Liver (tissue), 9 donors: ENCODE data around the gene ADAP1. TPM values are rescaled to one million over a fixed set of nuclear protein-coding genes. Genes with fewer than 3 reads are reported as not detected.

Experiments used
- DNase-seq: peaks from one replicate; pipeline ENCODE4 v3.0.0-alpha.2; 2017; ENCODE audit warnings: low spot score
- H3K27ac ChIP-seq, 2 donors: one replicate each; pipeline ENCODE4 v1.7.0; 2013; ENCODE audit warnings: inconsistent platforms in 2 of 2, low read length in 2 of 2, control low read depth in 1 of 2, low read depth in 1 of 2, mild to moderate bottlenecking in 1 of 2
- H3K27me3 ChIP-seq, 4 donors: one replicate each; pipeline versions ENCODE4 v1.6.1 to v1.7.0; 2013; ENCODE audit warnings: low read length in 3 of 4, inconsistent platforms in 1 of 4, mild to moderate bottlenecking in 1 of 4, moderate library complexity in 1 of 4; ENCODE audit not compliant: control insufficient read depth in 4 of 4, insufficient read depth in 4 of 4
- H3K36me3 ChIP-seq, 4 donors: one replicate each; pipeline versions ENCODE4 v1.6.1 to v1.7.0; 2013; ENCODE audit warnings: low read length in 3 of 4, mild to moderate bottlenecking in 3 of 4, low read depth in 1 of 4, moderate library complexity in 1 of 4; ENCODE audit not compliant: control insufficient read depth in 4 of 4, insufficient read depth in 3 of 4
- H3K4me1 ChIP-seq, 4 donors: one replicate each; pipeline versions ENCODE4 v1.6.1 to v1.7.0; 2013; ENCODE audit warnings: low read length in 3 of 4, mild to moderate bottlenecking in 3 of 4, moderate library complexity in 1 of 4; ENCODE audit not compliant: control insufficient read depth in 4 of 4, insufficient read depth in 4 of 4
- H3K4me3 ChIP-seq, 3 donors: one replicate each; pipeline versions ENCODE4 v1.6.1 to v1.7.0; 2013; ENCODE audit warnings: low read length in 3 of 3, control low read depth in 1 of 3, low read depth in 1 of 3, mild to moderate bottlenecking in 1 of 3
- H3K9ac ChIP-seq, 2 donors: one replicate each; pipeline ENCODE4 v1.7.0; 2013; ENCODE audit warnings: low read length in 2 of 2, mild to moderate bottlenecking in 2 of 2, moderate library complexity in 2 of 2, control low read depth in 1 of 2, low read depth in 1 of 2
- H3K9me3 ChIP-seq, 4 donors: one replicate each; pipeline versions ENCODE4 v1.6.1 to v1.7.0; 2013; ENCODE audit warnings: low read length in 3 of 4; ENCODE audit not compliant: control insufficient read depth in 4 of 4
- EGR1 ChIP-seq, 2 donors: IDR thresholded peaks; 2 replicates each; pipeline ENCODE4 v1.6.1; 2016 to 2018; ENCODE audit warnings: antibody characterized with exemption in 2 of 2, low read depth in 2 of 2
- FOXA1 ChIP-seq: IDR thresholded peaks from 2 replicates; pipeline ENCODE4 v1.6.1; 2016; ENCODE audit warnings: antibody characterized with exemption
- FOXA2 ChIP-seq: IDR thresholded peaks from 2 replicates; pipeline ENCODE4 v1.6.1; 2016; ENCODE audit warnings: antibody characterized with exemption
- GABPA ChIP-seq, 2 donors: IDR thresholded peaks in 1 of 2; conservative IDR thresholded peaks in 1 of 2; 2 replicates each; pipeline ENCODE4 v1.6.1; 2016; ENCODE audit warnings: antibody characterized with exemption in 2 of 2, mild to moderate bottlenecking in 1 of 2, moderate library complexity in 1 of 2
- HNF4A ChIP-seq, 2 donors: conservative IDR thresholded peaks; 2 replicates each; pipeline ENCODE4 v1.6.1; 2016; ENCODE audit warnings: antibody characterized with exemption in 2 of 2, mild to moderate bottlenecking in 2 of 2
- JUND ChIP-seq, 2 donors: IDR thresholded peaks; 2 replicates each; pipeline ENCODE4 v1.6.1; 2016; ENCODE audit warnings: antibody characterized with exemption in 2 of 2
- NR2F2 ChIP-seq: IDR thresholded peaks from 2 replicates; pipeline ENCODE4 v1.6.1; 2016; ENCODE audit warnings: antibody characterized with exemption
- RAD21 ChIP-seq, 2 donors: IDR thresholded peaks; 2 replicates each; pipeline ENCODE4 v1.6.1; 2016; ENCODE audit warnings: antibody characterized with exemption in 2 of 2, mild to moderate bottlenecking in 2 of 2
- RXRA ChIP-seq, 2 donors: IDR thresholded peaks; 2 replicates each; pipeline ENCODE4 v1.6.1; 2017 to 2018; ENCODE audit warnings: antibody characterized with exemption in 2 of 2, mild to moderate bottlenecking in 1 of 2
- SP1 ChIP-seq: IDR thresholded peaks from 2 replicates; pipeline ENCODE4 v1.6.1; 2018; ENCODE audit warnings: antibody characterized with exemption, mild to moderate bottlenecking
- TAF1 ChIP-seq: conservative IDR thresholded peaks from 2 replicates; pipeline ENCODE4 v1.6.1; 2016; ENCODE audit warnings: antibody characterized with exemption, mild to moderate bottlenecking
- YY1 ChIP-seq: IDR thresholded peaks from 2 replicates; pipeline ENCODE4 v1.6.1; 2016; ENCODE audit warnings: antibody characterized with exemption, mild to moderate bottlenecking
- WGBS: extraction: QIAGEN DNeasy Blood & Tissue Kit; methylation state at CpG from one replicate; pipeline ENCODE4 v1.1.7; 2013; 5-methylcytosine and 5-hydroxymethylcytosine counted together
- polyA plus RNA-seq, 2 donors: library from polyadenylated mRNA; stranded (reverse) in 1 of 2; unstranded in 1 of 2; fragments of 200-250 nt in 1 of 2; fragments of >200 nt in 1 of 2; fragmentation: Nextera tagmentation in 1 of 2; extraction: Ambion mirVana in 1 of 2; gene quantifications; one replicate each; pipeline versions ENCODE4 v1.2.1 to v1.2.3, GENCODE V29; 2013 to 2015
- total RNA-seq, 2 donors: library from RNA; depleted of rRNA; stranded (reverse); fragments of >200 nt; gene quantifications; one replicate each; pipeline ENCODE4 v1.2.3, GENCODE V29; 2014
- TF ChIP-seq, protein P1 (sequence below): IDR thresholded peaks from 2 replicates; pipeline ENCODE4 v1.6.1; 2016; ENCODE audit warnings: antibody characterized with exemption
- TF ChIP-seq, protein P2 (sequence below): IDR thresholded peaks from 2 replicates; pipeline ENCODE4 v1.6.1; 2016; ENCODE audit warnings: antibody characterized with exemption, mild to moderate bottlenecking
- TF ChIP-seq, protein P3 (sequence below): fragments of 150-350 bp; IDR thresholded peaks from 2 replicates; pipeline ENCODE4 v1.5.1; 2017; ENCODE audit warnings: improper control_type of control experiment, low read depth, low read length; ENCODE audit not compliant: missing input control
- TF ChIP-seq, protein P4 (sequence below): IDR thresholded peaks from 2 replicates; pipeline ENCODE4 v1.6.1; 2016; ENCODE audit warnings: antibody characterized with exemption
- TF ChIP-seq, protein P5 (sequence below): IDR thresholded peaks from 2 replicates; pipeline ENCODE4 v1.6.1; 2016; ENCODE audit warnings: antibody characterized with exemption
- donor health status: healthy.
- donor health status: healthy.
- donor health status: healthy.
- donor health status: healthy.
- donor health status: healthy.

ADAP1 gene
- total and polyA plus RNA-seq, 4 donors, result 0.46 to 3.7 (median 2.7) TPM

DNA sequence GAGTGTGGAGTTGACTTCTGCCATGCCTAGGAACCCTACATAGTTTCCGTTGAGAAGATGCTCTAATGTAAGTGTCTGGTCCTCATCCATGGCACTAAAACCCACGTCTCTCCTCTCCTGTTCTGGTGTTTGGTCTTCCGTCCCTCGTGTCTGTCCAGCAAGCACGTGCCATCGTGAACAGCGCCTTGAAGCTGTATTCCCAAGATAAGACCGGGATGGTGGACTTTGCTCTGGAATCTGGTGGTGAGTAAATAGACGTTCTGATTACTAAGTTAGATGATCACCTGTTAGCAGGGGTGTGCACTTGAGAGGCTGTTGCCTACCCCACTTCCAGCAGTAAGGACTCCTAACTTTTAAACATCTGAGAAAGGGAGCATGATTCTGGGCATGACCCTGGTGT, 93.3 kb downstream of the ADAP1 start:
- Histone ChIP-seq H3K36me3 (peaks cover 4 to 44% (median 28%) of the 10 kb centered on the region in 4 donors), H3K4me3 (no peak overlapping the region), H3K4me1 (peaks cover 7 to 27% (median 19%) of the 10 kb centered on the region in 4 donors), H3K27ac (peak overlapping the region in 1 of 2 donors; percentile 10), H3K9me3 (no peaks in the 10 kb centered on the region), H3K27me3 (no peaks in the 10 kb centered on the region), H3K9ac (no peak overlapping the region)
- 48% methylated on average over 9 of the region's 9 CpGs for WGBS
- TF ChIP-seq RXRA (IDR thresholded peaks at IDR 0.05) (peak in 1 of 2 donors; percentile 12), FOXA1 (no peak), FOXA2 (peak; percentile 37), HNF4A (conservative IDR thresholded peaks at IDR 0.05) (peak; percentile 51 to 73), SP1 (no peak), YY1 (no peak), TAF1 (no peak), JUND (IDR thresholded peaks at IDR 0.05) (no peak), GABPA (IDR thresholded peaks at IDR 0.05 in 1 of 2, conservative IDR thresholded peaks at IDR 0.05 in 1 of 2) (no peak), EGR1 (IDR thresholded peaks at IDR 0.05; ENCODE audit: low read depth in 2 of 2) (no peak), RAD21 (IDR thresholded peaks at IDR 0.05) (no peak), NR2F2 (no peak)
- TF ChIP-seq, protein P1, sequence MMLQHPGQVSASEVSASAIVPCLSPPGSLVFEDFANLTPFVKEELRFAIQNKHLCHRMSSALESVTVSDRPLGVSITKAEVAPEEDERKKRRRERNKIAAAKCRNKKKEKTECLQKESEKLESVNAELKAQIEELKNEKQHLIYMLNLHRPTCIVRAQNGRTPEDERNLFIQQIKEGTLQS, result no peak
- TF ChIP-seq, protein P2, sequence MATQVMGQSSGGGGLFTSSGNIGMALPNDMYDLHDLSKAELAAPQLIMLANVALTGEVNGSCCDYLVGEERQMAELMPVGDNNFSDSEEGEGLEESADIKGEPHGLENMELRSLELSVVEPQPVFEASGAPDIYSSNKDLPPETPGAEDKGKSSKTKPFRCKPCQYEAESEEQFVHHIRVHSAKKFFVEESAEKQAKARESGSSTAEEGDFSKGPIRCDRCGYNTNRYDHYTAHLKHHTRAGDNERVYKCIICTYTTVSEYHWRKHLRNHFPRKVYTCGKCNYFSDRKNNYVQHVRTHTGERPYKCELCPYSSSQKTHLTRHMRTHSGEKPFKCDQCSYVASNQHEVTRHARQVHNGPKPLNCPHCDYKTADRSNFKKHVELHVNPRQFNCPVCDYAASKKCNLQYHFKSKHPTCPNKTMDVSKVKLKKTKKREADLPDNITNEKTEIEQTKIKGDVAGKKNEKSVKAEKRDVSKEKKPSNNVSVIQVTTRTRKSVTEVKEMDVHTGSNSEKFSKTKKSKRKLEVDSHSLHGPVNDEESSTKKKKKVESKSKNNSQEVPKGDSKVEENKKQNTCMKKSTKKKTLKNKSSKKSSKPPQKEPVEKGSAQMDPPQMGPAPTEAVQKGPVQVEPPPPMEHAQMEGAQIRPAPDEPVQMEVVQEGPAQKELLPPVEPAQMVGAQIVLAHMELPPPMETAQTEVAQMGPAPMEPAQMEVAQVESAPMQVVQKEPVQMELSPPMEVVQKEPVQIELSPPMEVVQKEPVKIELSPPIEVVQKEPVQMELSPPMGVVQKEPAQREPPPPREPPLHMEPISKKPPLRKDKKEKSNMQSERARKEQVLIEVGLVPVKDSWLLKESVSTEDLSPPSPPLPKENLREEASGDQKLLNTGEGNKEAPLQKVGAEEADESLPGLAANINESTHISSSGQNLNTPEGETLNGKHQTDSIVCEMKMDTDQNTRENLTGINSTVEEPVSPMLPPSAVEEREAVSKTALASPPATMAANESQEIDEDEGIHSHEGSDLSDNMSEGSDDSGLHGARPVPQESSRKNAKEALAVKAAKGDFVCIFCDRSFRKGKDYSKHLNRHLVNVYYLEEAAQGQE, result no peak
- TF ChIP-seq, protein P3, sequence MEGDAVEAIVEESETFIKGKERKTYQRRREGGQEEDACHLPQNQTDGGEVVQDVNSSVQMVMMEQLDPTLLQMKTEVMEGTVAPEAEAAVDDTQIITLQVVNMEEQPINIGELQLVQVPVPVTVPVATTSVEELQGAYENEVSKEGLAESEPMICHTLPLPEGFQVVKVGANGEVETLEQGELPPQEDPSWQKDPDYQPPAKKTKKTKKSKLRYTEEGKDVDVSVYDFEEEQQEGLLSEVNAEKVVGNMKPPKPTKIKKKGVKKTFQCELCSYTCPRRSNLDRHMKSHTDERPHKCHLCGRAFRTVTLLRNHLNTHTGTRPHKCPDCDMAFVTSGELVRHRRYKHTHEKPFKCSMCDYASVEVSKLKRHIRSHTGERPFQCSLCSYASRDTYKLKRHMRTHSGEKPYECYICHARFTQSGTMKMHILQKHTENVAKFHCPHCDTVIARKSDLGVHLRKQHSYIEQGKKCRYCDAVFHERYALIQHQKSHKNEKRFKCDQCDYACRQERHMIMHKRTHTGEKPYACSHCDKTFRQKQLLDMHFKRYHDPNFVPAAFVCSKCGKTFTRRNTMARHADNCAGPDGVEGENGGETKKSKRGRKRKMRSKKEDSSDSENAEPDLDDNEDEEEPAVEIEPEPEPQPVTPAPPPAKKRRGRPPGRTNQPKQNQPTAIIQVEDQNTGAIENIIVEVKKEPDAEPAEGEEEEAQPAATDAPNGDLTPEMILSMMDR, result no peak
- no peak for DNase-seq

DNA sequence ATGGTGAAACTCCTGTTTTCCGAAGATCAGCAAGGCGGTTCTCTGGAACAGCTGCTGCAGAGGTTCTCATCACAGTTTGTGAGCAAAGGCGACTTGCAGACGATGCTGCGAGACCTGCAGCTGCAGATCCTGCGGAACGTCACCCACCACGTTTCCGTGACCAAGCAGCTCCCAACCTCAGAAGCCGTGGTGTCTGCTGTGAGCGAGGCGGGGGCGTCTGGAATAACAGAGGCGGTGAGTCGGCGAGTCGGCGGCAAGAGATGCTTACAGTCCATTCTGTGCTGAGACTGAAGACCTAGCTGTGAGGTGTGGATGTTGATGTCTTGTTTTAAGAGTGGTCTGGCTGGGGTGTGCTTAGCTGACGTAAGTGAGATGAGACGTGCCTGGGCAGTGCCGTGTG, 94.3 kb downstream of the ADAP1 start:
- Histone ChIP-seq H3K36me3 (peaks cover 2 to 41% (median 25%) of the 10 kb centered on the region in 4 donors), H3K27me3 (no peaks in the 10 kb centered on the region), H3K9me3 (no peaks in the 10 kb centered on the region), H3K4me1 (peaks cover 11 to 34% (median 21%) of the 10 kb centered on the region in 4 donors), H3K4me3 (no peak overlapping the region), H3K27ac (no peak overlapping the region), H3K9ac (no peak overlapping the region)
- TF ChIP-seq TAF1, result no peak
- TF ChIP-seq, protein P4, sequence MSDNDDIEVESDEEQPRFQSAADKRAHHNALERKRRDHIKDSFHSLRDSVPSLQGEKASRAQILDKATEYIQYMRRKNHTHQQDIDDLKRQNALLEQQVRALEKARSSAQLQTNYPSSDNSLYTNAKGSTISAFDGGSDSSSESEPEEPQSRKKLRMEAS, result no peak
- TF ChIP-seq FOXA2, result no peak
- TF ChIP-seq, protein P1, result no peak
- no peak for TF ChIP-seq JUND (IDR thresholded peaks at IDR 0.05)
- TF ChIP-seq RAD21 (IDR thresholded peaks at IDR 0.05), result no peak
- TF ChIP-seq YY1, result no peak
- TF ChIP-seq, protein P5, sequence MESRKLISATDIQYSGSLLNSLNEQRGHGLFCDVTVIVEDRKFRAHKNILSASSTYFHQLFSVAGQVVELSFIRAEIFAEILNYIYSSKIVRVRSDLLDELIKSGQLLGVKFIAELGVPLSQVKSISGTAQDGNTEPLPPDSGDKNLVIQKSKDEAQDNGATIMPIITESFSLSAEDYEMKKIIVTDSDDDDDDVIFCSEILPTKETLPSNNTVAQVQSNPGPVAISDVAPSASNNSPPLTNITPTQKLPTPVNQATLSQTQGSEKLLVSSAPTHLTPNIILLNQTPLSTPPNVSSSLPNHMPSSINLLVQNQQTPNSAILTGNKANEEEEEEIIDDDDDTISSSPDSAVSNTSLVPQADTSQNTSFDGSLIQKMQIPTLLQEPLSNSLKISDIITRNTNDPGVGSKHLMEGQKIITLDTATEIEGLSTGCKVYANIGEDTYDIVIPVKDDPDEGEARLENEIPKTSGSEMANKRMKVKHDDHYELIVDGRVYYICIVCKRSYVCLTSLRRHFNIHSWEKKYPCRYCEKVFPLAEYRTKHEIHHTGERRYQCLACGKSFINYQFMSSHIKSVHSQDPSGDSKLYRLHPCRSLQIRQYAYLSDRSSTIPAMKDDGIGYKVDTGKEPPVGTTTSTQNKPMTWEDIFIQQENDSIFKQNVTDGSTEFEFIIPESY, result no peak
- TF ChIP-seq, protein P2, result no peak
- TF ChIP-seq EGR1 (IDR thresholded peaks at IDR 0.05; ENCODE audit: low read depth in 2 of 2), result no peak
- TF ChIP-seq SP1, result no peak
- TF ChIP-seq RXRA (IDR thresholded peaks at IDR 0.05), result no peak
- no peak for DNase-seq
- 96% methylated on average over 21 of the region's 21 CpGs for WGBS
